MM.1S (cell line): ENCODE data around the gene GNAI2.

Experiments used
- CTCF ChIP-seq: fragments of 300-600 bp; sonication (generic); IDR thresholded peaks from 2 replicates; pipeline ENCODE4 v1.5.1; 2016; ENCODE audit warnings: antibody characterized with exemption, low read length, mixed read lengths
- EZH2 ChIP-seq: fragments of 300-600 bp; sonication (generic); optimal IDR thresholded peaks from 2 replicates; pipeline ENCODE3; 2017; ENCODE audit warnings: low read depth, mild to moderate bottlenecking, antibody characterized with exemption, low read length, mixed read lengths
- EZH2phosphoT487 ChIP-seq: fragments of 300-600 bp; sonication (generic); IDR thresholded peaks from 2 replicates; pipeline ENCODE4 v1.6.1; 2018; ENCODE audit warnings: antibody characterized with exemption, low read length

- TF ChIP-seq CTCF (no peak), EZH2phosphoT487 (no peak), EZH2 (no peak)
These were observed 43.4 kb downstream of the GNAI2 start for GRCh38 chr3:50279255-50280016.
